ENCODE data around the gene SCYL3.

DNA sequence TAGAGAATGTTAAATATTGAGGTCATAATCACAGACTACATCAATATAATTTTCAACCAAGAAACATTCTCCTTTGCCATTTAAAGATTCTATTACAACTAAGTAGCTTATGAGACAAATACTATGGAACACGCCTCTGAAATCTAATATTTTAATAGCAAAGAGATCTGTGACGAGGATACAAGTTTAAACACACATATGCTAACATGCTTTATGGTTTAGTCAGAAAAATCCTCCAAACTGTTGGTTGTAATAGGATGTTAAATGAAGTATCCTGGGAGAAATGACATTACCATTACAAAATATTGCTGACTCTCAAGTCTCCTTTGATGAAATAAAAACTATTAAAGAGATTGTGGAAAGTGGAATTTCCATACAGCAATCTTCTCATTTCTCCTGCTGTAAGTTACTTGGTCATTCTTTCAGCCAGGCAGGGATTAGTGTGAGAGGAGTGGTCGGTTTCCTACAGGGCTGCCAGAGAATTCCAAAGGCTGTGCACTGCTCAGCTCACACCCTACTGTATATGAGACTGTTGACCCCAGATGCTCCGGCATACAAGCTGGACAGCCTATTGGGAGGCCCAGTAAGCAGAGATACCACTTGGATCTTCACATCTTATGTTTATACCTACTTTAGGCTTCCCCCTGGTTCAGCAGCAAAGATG, 26.6 kb downstream of the SCYL3 start:
- TF ChIP-seq POLR2A (IDR thresholded peaks at IDR 0.05; ENCODE audit: low read length) (no peak), GATA1 (IDR thresholded peaks at IDR 0.05; ENCODE audit: low read depth, low read length) (no peak)
